A549 (cell line): Measurements from ENCODE around the gene NKIRAS2. TPM values are rescaled to one million over a fixed set of nuclear protein-coding genes. Genes with fewer than 3 reads are reported as not detected.

Experiments
- ATAC-seq, 2 experiments: fragments of 200-7000 bp in 1 of 2; fragments of >200 bp in 1 of 2; cut with Nextera tagmentation in 1 of 2; cut with Tn5 transposase in 1 of 2; 3 replicates each; pipeline versions ENCODE4 v1.8.0 to v1.9.1; 2018 to 2020; ENCODE audit warnings: mild to moderate bottlenecking in 1 of 2, moderate library complexity in 1 of 2
- CTCF ChIA-PET: fragments of 300-600 bp; sonication (Branson Sonifier 250); formaldehyde crosslinking; extraction: SDS; loops from one replicate; lab custom pipeline; 2021; ENCODE audit warnings: antibody characterized with exemption, inconsistent platforms; lab: Yijun Ruan, JAX
- POLR2A ChIA-PET: fragments of 350-600 bp; formaldehyde crosslinking; extraction: SDS; loops from one replicate; lab custom pipeline; 2021; ENCODE audit warnings: antibody characterized with exemption, inconsistent platforms; lab: Yijun Ruan, JAX
- DNase-seq, 2 experiments: peaks; one replicate each; pipeline versions ENCODE4 v3.0.0 to v3.0.0-alpha.2; 2011 to 2016; ENCODE audit warnings: low read depth in 1 of 2, low spot score in 1 of 2
- FAIRE-seq: peaks from 2 replicates; lab custom pipeline; 2011; peaks lifted over from hg19 to GRCh38; lab: Jason Lieb, UNC
- H3K27ac ChIP-seq, 2 experiments: fragments of >200 bp; sonication (Bioruptor Twin); formaldehyde crosslinking; 3 replicates each; pipeline ENCODE4 v1.5.1; 2016 to 2017
- H3K4me1 ChIP-seq: fragments of >200 bp; sonication (Bioruptor Twin); formaldehyde crosslinking; 3 replicates; pipeline ENCODE4 v1.6.1; 2016
- H3K4me2 ChIP-seq: fragments of >200 bp; sonication (Bioruptor Twin); formaldehyde crosslinking; 3 replicates; pipeline ENCODE4 v1.6.1; 2016
- H3K4me3 ChIP-seq: fragments of >200 bp; sonication (Bioruptor Twin); formaldehyde crosslinking; 3 replicates; pipeline ENCODE4 v1.5.1; 2016
- H3K9me3 ChIP-seq: fragments of >200 bp; sonication (Bioruptor Twin); formaldehyde crosslinking; 3 replicates; pipeline ENCODE4 v1.6.1; 2016
- BHLHE40 ChIP-seq: IDR thresholded peaks from 2 replicates; pipeline ENCODE4 v1.6.1; 2012; ENCODE audit warnings: low read depth, low read length, inconsistent platforms
- CTCF ChIP-seq: fragments of >200 bp; sonication (Bioruptor Twin); formaldehyde crosslinking; IDR thresholded peaks from 3 replicates; pipeline ENCODE4 v1.5.1; 2016
- EHF ChIP-seq: fragments of 250-450 bp; sonication (Bioruptor Pico); IDR thresholded peaks from 2 replicates; pipeline ENCODE4 v1.5.0; 2020; ENCODE audit warnings: mild to moderate bottlenecking
- ELK1 ChIP-seq: fragments of 150-350 bp; IDR thresholded peaks from 2 replicates; pipeline ENCODE4 v1.6.1; 2014; ENCODE audit warnings: low read depth, mild to moderate bottlenecking, low read length
- EP300 ChIP-seq, 2 experiments: fragments of >200 bp; sonication (Bioruptor Twin); formaldehyde crosslinking; IDR thresholded peaks; 2 replicates in 1 of 2; 3 replicates in 1 of 2; pipeline ENCODE4 v1.6.1; 2016 to 2017
- ESRRA ChIP-seq: fragments of 150-350 bp; IDR thresholded peaks from 2 replicates; pipeline ENCODE4 v1.6.1; 2014; ENCODE audit warnings: mild to moderate bottlenecking, low read length, borderline replicate concordance
- FOXS1 ChIP-seq: fragments of 250-450 bp; sonication (Bioruptor Pico); IDR thresholded peaks from 2 replicates; pipeline ENCODE4 v1.5.0; 2020; ENCODE audit warnings: mild to moderate bottlenecking, moderate library complexity
- GATA3 ChIP-seq: IDR thresholded peaks from 2 replicates; pipeline ENCODE4 v1.6.1; 2012; ENCODE audit warnings: borderline replicate concordance
- HES2 ChIP-seq: fragments of >200 bp; sonication (Bioruptor Twin); formaldehyde crosslinking; IDR thresholded peaks from 2 replicates; pipeline ENCODE4 v1.6.1; 2016
- MAZ ChIP-seq: fragments of 150-350 bp; IDR thresholded peaks from 2 replicates; pipeline ENCODE4 v1.6.1; 2014; ENCODE audit warnings: antibody characterized with exemption, low read depth, low read length, borderline replicate concordance
- POLR2A ChIP-seq: IDR thresholded peaks from 2 replicates; pipeline ENCODE4 v1.6.1; 2012; ENCODE audit warnings: mild to moderate bottlenecking, low read length
- POLR2AphosphoS2 ChIP-seq: conservative IDR thresholded peaks from 2 replicates; pipeline ENCODE4 v1.6.1; 2012; ENCODE audit warnings: low read length, improper control_type of control experiment, inconsistent platforms
- RAD21 ChIP-seq, 2 experiments: fragments of >200 bp in 1 of 2; sonication (Bioruptor Twin) in 1 of 2; formaldehyde crosslinking in 1 of 2; IDR thresholded peaks in 1 of 2; conservative IDR thresholded peaks in 1 of 2; 2 replicates in 1 of 2; 3 replicates in 1 of 2; pipeline ENCODE4 v1.6.1; 2012 to 2018; ENCODE audit warnings: inconsistent platforms in 1 of 2
- REST ChIP-seq: fragments of 200-600 bp; sonication (generic); IDR thresholded peaks from 2 replicates; pipeline ENCODE4 v1.6.1; 2016; ENCODE audit warnings: antibody characterized with exemption, mild to moderate bottlenecking, moderate library complexity
- SMC3 ChIP-seq: fragments of >200 bp; sonication (Bioruptor Twin); formaldehyde crosslinking; IDR thresholded peaks from 3 replicates; pipeline ENCODE4 v1.6.1; 2018; ENCODE audit warnings: inconsistent platforms
- SREBF2 ChIP-seq: fragments of 450-650 bp; IDR thresholded peaks from 2 replicates; pipeline ENCODE4 v1.6.1; 2014; ENCODE audit warnings: mild to moderate bottlenecking, moderate library complexity
- USF2 ChIP-seq: fragments of 450-650 bp; IDR thresholded peaks from 2 replicates; pipeline ENCODE4 v1.6.1; 2014; ENCODE audit warnings: antibody characterized with exemption
- ZSCAN20 ChIP-seq: fragments of 250-450 bp; sonication (Bioruptor Pico); IDR thresholded peaks from 2 replicates; pipeline ENCODE4 v1.8.0; 2022; ENCODE audit warnings: mild to moderate bottlenecking, moderate library complexity
- WGBS: methylation state at CpG from one replicate; pipeline ENCODE4 v1.1.6; 2017; ENCODE audit errors: missing lambda C conversion rate; 5-methylcytosine and 5-hydroxymethylcytosine counted together
- polyA plus RNA-seq, 4 experiments: library from polyadenylated mRNA; depleted of rRNA in 3 of 4; stranded (reverse); fragments of >200 nt; fragmentation: RNase III in 1 of 4; extraction: RNeasy Plus Mini Kit Qiagen cat#74134 plus additional on column Dnase treatment in 1 of 4; gene quantifications; 2 replicates in 3 of 4; 3 replicates in 1 of 4; pipeline ENCODE4 v1.2.3, GENCODE V29; 2011 to 2017

The NKIRAS2 gene
- polyA plus RNA-seq, 2 of the 4 experiments (the other 2 are of a cell fraction) = 48.0 to 52.2 TPM

- H3K4me1 ChIP-seq = peaks cover 4% of the 10 kb centered on the region; the same call in 2 of the 3 replicates
- no peak for TF ChIP-seq USF2
- TF ChIP-seq SMC3 = peak; percentile 81
- TF ChIP-seq SREBF2 = no peak
- peak; percentile 92 for TF ChIP-seq CTCF
- peak; percentile 59 to 67 for TF ChIP-seq RAD21 (conservative IDR thresholded peaks at IDR 0.05 in 1 of 2, IDR thresholded peaks at IDR 0.05 in 1 of 2)
- no peak for TF ChIP-seq HES2
- no peak for TF ChIP-seq FOXS1 (CRISPR knock-in tag)
- TF ChIP-seq REST = no peak
- POLR2A ChIA-PET = interaction anchor here (0.6 kb wide), 1 partner anchor 26 kb away, joined by 3 read pairs; no protein-coding TSS in a partner anchor
- DNase-seq (peak; percentile 68 to 79), ATAC-seq (peak; percentile 62 to 84), FAIRE-seq (peak; percentile 72)
- WGBS = 34% methylated on average over 12 of the region's 12 CpGs
- no peak overlapping the region for H3K27ac ChIP-seq
- H3K4me3 ChIP-seq = no peak overlapping the region
- CTCF ChIA-PET = interaction anchor here (0.6 to 16.9 kb wide), 28 partner anchors 10 to 970 kb away, joined by 3 to 454 read pairs (median 5); partner anchors contain the start of genes DHX58, KAT2A, NKIRAS2 and ZNF385C
- H3K9me3 ChIP-seq = no peaks in the 10 kb centered on the region
- H3K4me2 ChIP-seq = 0 out of 3 replicates have a peak overlapping the region, but pooled peaks have one; percentile 22
Observed at GRCh38 chr17:42067371-42068091, 47.6 kb downstream of the NKIRAS2 start.

GRCh38 chr17:42068979-42069378 lies 49.1 kb downstream of the NKIRAS2 start:
- H3K9me3 ChIP-seq = no peaks in the 10 kb centered on the region
- FAIRE-seq (no peak), DNase-seq (no peak), ATAC-seq (peak in 1 of 2 experiments; percentile 44; a peak in 3 of 6 replicates)
- POLR2A ChIA-PET = no interaction called here
- no peak overlapping the region for H3K27ac ChIP-seq
- H3K4me1 ChIP-seq = peaks cover 4% of the 10 kb centered on the region; the same call in 2 of the 3 replicates
- H3K4me3 ChIP-seq = no peak overlapping the region
- no peak overlapping the region for H3K4me2 ChIP-seq
- WGBS = 56% methylated on average over 1 of the region's 3 CpGs
- TF ChIP-seq POLR2AphosphoS2 = no peak
- no peak for TF ChIP-seq ELK1
- TF ChIP-seq POLR2A = no peak
- TF ChIP-seq EP300 (IDR thresholded peaks at IDR 0.05) = no peak
- TF ChIP-seq MAZ = no peak
- no peak for TF ChIP-seq BHLHE40
- no peak for TF ChIP-seq GATA3
- no peak for TF ChIP-seq ESRRA
- no peak for TF ChIP-seq ZSCAN20
- no peak for TF ChIP-seq EHF (CRISPR knock-in tag)
- CTCF ChIA-PET = interaction anchor here (0.6 to 16.9 kb wide), 9 partner anchors 10 to 63 kb away, joined by 3 to 454 read pairs (median 28); partner anchors contain the start of genes DHX58, KAT2A and ZNF385C
